Psoas muscle (tissue), 8 donors: ENCODE data around the gene MTUS2. TPM values are rescaled to one million over a fixed set of nuclear protein-coding genes. Genes with fewer than 3 reads are reported as not detected.

Experiments
- ATAC-seq, 4 donors: fragments of 200-7000 bp; cut with Tn5 transposase; one replicate each; pipeline ENCODE4 v1.9.1; 2020; ENCODE audit warnings: moderate library complexity in 3 of 4, mild to moderate bottlenecking in 2 of 4
- DNase-seq, 2 donors: peaks; one replicate each; pipeline ENCODE4 v3.0.0-alpha.2; 2020
- H3K27ac ChIP-seq: fragments of 200-600 bp; one replicate; pipeline ENCODE4 v1.8.0; 2022
- H3K27me3 ChIP-seq, 3 donors: fragments of 200-600 bp in 1 of 3; one replicate each; pipeline versions ENCODE4 v1.6.1 to v1.8.0; 2013 to 2022; ENCODE audit warnings: low read length in 2 of 3, mild to moderate bottlenecking in 2 of 3, moderate library complexity in 1 of 3; ENCODE audit not compliant: insufficient read depth in 3 of 3
- H3K36me3 ChIP-seq, 2 donors: fragments of 200-600 bp in 1 of 2; one replicate each; pipeline versions ENCODE4 v1.6.1 to v1.8.0; 2013 to 2022; ENCODE audit warnings: low read depth in 1 of 2, mild to moderate bottlenecking in 1 of 2, moderate library complexity in 1 of 2; ENCODE audit not compliant: insufficient read depth in 1 of 2
- H3K4me1 ChIP-seq: fragments of 200-600 bp; one replicate; pipeline ENCODE4 v1.8.0; 2022
- H3K4me3 ChIP-seq: fragments of 200-600 bp; one replicate; pipeline ENCODE4 v1.8.0; 2022; ENCODE audit warnings: mild to moderate bottlenecking
- H3K9me3 ChIP-seq: fragments of 200-600 bp; one replicate; pipeline ENCODE4 v1.8.0; 2022
- CTCF ChIP-seq: fragments of 200-600 bp; IDR thresholded peaks from one replicate; pipeline ENCODE4 v1.8.0; 2022; ENCODE audit warnings: antibody characterized with exemption
- WGBS, 3 donors: extraction: QIAGEN DNeasy Blood & Tissue Kit; methylation state at CpG; one replicate each; pipeline versions ENCODE4 v1.1.6 to v1.1.7; 2013; 5-methylcytosine and 5-hydroxymethylcytosine counted together
- intact Hi-C, 2 donors: fragments of 100-400 bp; cut with DNase I; formaldehyde crosslinking; loops; one replicate each; pipeline versions ENCODE4 v1.11.0 to v1.14.2; 2022
- polyA plus RNA-seq, 3 donors: library from polyadenylated mRNA; stranded (reverse); fragments of 200-250 nt; gene quantifications; one replicate each; pipeline ENCODE4 v1.2.3, GENCODE V29; 2013
- total RNA-seq, 4 donors: library from RNA; stranded (reverse); fragmentation: NEBNext Ultra II Directional in 2 of 4; extraction: Animal tissue kit (Norgen Biotek cat#: 25700) in 2 of 4; gene quantifications; one replicate each; pipeline versions ENCODE4 v1.2.1 to v1.2.4, GENCODE V29; 2021 to 2023
- donor health status: healthy with polysubstance abuse.
- donor health status: DM: no; HTN: no; CAD: no; lungs with moderate emphysema.
- donor health status: Bipolar disorder and iron deficiency.
- donor health status: healthy.
- donor health status: DM: yes; HTN: yes; CAD: no.
- donor health status: DM: no; HTN: no; CAD: no.
- donor health status: DM: no; HTN: no; CAD: no.
- donor health status: DM: yes; HTN: yes; CAD: no.

MTUS2 gene
- total and polyA plus RNA-seq, 7 donors = 0.03 to 0.79 (median 0.14) TPM; not detected in 2

GRCh38 chr13:29494520-29494919 lies 674.4 kb downstream of the MTUS2 start:
- TF ChIP-seq CTCF = no peak
- no peak overlapping the region for H3K4me3 ChIP-seq
- no peak overlapping the region for H3K27ac ChIP-seq
- H3K9me3 ChIP-seq = no peaks in the 10 kb centered on the region
- H3K36me3 ChIP-seq = no peaks in the 10 kb centered on the region
- H3K4me1 ChIP-seq = no peaks in the 10 kb centered on the region
- ATAC-seq (no peak), DNase-seq (no peak)
- peaks cover 0 to 31% (median 6%) of the 10 kb centered on the region in 3 donors for H3K27me3 ChIP-seq
- intact Hi-C loops = no loop called here
- 90 to 93% (median 92%) methylated on average over 8 of the region's 8 CpGs for WGBS, 3 donors

- Histone ChIP-seq H3K27me3 (peaks cover 0 to 35% (median 9%) of the 10 kb centered on the region in 3 donors), H3K27ac (no peak overlapping the region), H3K4me3 (no peak overlapping the region), H3K36me3 (no peaks in the 10 kb centered on the region), H3K9me3 (no peaks in the 10 kb centered on the region), H3K4me1 (no peaks in the 10 kb centered on the region)
- intact Hi-C loops = no loop called here
- 21 to 50% (median 27%) methylated on average over 9 of the region's 9 CpGs for WGBS, 3 donors
- no peak for DNase-seq
- ATAC-seq = peak; percentile 13 to 32 (median 23)
- TF ChIP-seq CTCF = no peak
Measured at GRCh38 chr13:29496241-29496712, 676.1 kb downstream of the MTUS2 start.

- Histone ChIP-seq H3K4me1 (no peaks in the 10 kb centered on the region), H3K4me3 (no peak overlapping the region), H3K9me3 (no peaks in the 10 kb centered on the region), H3K27ac (no peak overlapping the region), H3K27me3 (peaks cover 0 to 40% (median 9%) of the 10 kb centered on the region in 3 donors), H3K36me3 (no peaks in the 10 kb centered on the region)
- ATAC-seq (peak; percentile 21 to 71 (median 44)), DNase-seq (peak in 1 of 2 donors; percentile 77)
- 15 to 33% (median 17%) methylated on average over 15 of the region's 15 CpGs for WGBS, 3 donors
- intact Hi-C loops = no loop called here
- no peak for TF ChIP-seq CTCF
Measured at GRCh38 chr13:29497137-29497654, 677.1 kb downstream of the MTUS2 start.

- ATAC-seq = no peak
- DNase-seq = no peak
- intact Hi-C loops = no loop called here
- TF ChIP-seq CTCF = no peak
- H3K4me3 ChIP-seq = no peak overlapping the region
- no peaks in the 10 kb centered on the region for H3K36me3 ChIP-seq
- H3K4me1 ChIP-seq = no peaks in the 10 kb centered on the region
- H3K9me3 ChIP-seq = no peaks in the 10 kb centered on the region
- H3K27me3 ChIP-seq = peaks cover 0 to 51% (median 12%) of the 10 kb centered on the region in 3 donors
- no peak overlapping the region for H3K27ac ChIP-seq
- WGBS, 3 donors = 88 to 91% (median 90%) methylated on average over 13 of the region's 13 CpGs
Measured at GRCh38 chr13:29498426-29499040, 678.4 kb downstream of the MTUS2 start.
